ENCODE measurements around the gene LHFPL3. TPM values are rescaled to one million over a fixed set of nuclear protein-coding genes. Genes with fewer than 3 reads are reported as not detected.

The LHFPL3 gene
- total RNA-seq, 4 donors from 2014 or later: not detected

DNA sequence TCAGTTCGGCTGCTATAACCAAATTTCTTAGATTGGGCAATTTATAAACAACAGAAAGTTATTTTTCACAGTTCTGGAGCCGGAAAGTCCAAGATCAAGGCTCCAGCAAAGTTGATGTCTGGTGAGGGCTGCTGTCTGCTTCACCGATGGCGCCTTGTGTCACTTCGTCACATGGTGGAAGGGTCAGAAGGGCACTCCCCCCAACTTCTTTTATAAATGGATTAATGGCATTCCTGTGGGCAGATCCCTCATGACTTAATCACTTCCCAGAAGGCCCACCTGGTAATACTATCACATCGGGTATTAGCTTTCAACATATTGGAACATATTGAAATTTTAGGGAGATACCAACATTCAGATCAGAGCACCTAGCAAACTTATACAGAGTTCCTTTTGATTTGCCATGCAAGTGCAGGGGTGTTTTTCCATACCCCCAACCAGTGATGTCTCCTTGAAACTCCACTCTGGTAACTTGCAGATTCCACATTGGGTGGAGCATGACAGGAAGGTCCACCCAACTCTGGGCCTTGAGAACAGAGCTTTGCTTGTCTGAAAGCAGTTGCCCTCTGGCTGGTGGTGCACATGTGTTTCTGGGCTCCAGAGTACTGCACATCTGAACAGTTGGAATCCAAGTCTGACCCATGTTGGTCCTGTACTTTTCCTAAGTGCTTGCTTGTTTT, 600.5 kb downstream of the LHFPL3 start:
- H3K27ac ChIP-seq: no peak overlapping the region
- TF ChIP-seq, protein P1, sequence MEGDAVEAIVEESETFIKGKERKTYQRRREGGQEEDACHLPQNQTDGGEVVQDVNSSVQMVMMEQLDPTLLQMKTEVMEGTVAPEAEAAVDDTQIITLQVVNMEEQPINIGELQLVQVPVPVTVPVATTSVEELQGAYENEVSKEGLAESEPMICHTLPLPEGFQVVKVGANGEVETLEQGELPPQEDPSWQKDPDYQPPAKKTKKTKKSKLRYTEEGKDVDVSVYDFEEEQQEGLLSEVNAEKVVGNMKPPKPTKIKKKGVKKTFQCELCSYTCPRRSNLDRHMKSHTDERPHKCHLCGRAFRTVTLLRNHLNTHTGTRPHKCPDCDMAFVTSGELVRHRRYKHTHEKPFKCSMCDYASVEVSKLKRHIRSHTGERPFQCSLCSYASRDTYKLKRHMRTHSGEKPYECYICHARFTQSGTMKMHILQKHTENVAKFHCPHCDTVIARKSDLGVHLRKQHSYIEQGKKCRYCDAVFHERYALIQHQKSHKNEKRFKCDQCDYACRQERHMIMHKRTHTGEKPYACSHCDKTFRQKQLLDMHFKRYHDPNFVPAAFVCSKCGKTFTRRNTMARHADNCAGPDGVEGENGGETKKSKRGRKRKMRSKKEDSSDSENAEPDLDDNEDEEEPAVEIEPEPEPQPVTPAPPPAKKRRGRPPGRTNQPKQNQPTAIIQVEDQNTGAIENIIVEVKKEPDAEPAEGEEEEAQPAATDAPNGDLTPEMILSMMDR (IDR thresholded peaks at IDR 0.05): no peak
- TF ChIP-seq POLR2A (IDR thresholded peaks at IDR 0.05): no peak

DNA sequence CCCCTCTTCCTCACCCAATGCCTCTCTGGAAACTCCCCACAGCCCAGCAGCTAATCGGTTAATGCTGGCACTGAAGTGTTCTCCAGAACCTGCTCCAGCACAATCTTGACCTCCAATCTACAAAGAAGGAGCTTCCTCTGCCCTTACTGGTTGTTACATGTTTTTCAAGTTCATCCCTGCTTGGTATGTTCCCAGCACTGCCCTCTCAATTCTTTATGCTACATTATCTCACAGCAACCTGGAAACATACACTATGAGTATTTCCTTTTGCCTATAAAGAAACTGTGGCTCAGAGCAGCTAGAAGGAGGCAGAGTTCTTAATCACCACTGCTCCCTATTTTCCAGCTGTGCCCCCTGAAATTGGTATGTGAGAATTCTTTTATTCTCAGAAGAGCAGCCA, 601.5 kb downstream of the LHFPL3 start:
- no peaks in the 10 kb centered on the region for H3K27me3 ChIP-seq
- no peaks in the 10 kb centered on the region for H3K9me3 ChIP-seq
- no peak for DNase-seq
- intact Hi-C loops (cut with DNase I): loop anchor here (10.0 kb wide), 1 partner anchor 555 kb away; no protein-coding TSS in a partner anchor
- TF ChIP-seq, protein P1 (IDR thresholded peaks at IDR 0.05): no peak
- TF ChIP-seq POLR2A (IDR thresholded peaks at IDR 0.05): no peak
- 38 to 51% methylated on average over 1 of the region's 1 CpG for WGBS, 2 donors
- no peaks in the 10 kb centered on the region for H3K4me1 ChIP-seq
- no peak overlapping the region for H3K27ac ChIP-seq
- H3K36me3 ChIP-seq: no peaks in the 10 kb centered on the region
- no peak overlapping the region for H3K4me3 ChIP-seq (replicated peaks in 1 of 3)

More for the DNA sequence above, 600.5 kb downstream of the LHFPL3 start:
- no peak for DNase-seq
- Histone ChIP-seq H3K9me3 (no peaks in the 10 kb centered on the region), H3K4me3 (replicated peaks in 1 of 3) (no peak overlapping the region), H3K27me3 (no peaks in the 10 kb centered on the region), H3K4me1 (no peaks in the 10 kb centered on the region), H3K36me3 (no peaks in the 10 kb centered on the region)
- intact Hi-C loops (cut with DNase I): loop anchor here (10.0 kb wide), 1 partner anchor 556 kb away; no protein-coding TSS in a partner anchor
- 95 to 99% methylated on average over 6 of the region's 6 CpGs for WGBS, 2 donors

DNA sequence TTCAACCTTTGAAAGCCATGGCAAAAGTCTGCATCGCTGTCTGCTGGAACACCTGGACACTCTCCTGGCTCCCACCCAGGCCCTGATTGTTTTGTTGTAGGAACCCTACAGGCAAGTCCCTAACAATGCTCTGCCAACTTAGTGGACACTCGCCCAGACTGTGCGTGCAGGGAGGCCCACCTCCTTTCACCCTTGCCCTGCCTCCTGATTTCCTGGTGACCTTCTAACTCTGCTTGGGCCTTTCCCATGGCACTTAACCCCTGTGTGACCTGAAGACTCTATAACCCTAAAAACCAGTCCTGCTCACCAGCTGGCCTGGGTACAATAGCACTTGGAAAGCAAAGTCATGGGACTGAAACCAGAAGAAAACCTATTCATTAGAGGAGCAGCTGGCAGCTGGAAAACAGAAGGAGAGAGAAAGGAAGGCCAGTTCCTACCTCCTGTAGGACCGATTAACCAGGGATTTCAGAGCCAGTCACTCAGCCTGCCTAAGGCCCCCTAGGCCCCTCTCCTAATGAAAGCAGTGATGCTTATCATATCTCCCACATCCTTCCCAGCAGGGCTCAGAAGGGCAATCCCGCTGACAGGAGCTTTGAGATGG, 602.9 kb downstream of the LHFPL3 start:
- Histone ChIP-seq H3K4me3 (replicated peaks in 1 of 3) (no peak overlapping the region), H3K27ac (no peak overlapping the region), H3K9me3 (no peaks in the 10 kb centered on the region), H3K36me3 (no peaks in the 10 kb centered on the region), H3K27me3 (no peaks in the 10 kb centered on the region), H3K4me1 (no peaks in the 10 kb centered on the region)
- intact Hi-C loops (cut with DNase I): no loop called here
- no peak for DNase-seq
- 38 to 60% methylated on average over 4 to 5 of the region's 5 CpGs for WGBS, 2 donors
- TF ChIP-seq POLR2A (IDR thresholded peaks at IDR 0.05): no peak
- TF ChIP-seq, protein P1 (IDR thresholded peaks at IDR 0.05): no peak

DNA sequence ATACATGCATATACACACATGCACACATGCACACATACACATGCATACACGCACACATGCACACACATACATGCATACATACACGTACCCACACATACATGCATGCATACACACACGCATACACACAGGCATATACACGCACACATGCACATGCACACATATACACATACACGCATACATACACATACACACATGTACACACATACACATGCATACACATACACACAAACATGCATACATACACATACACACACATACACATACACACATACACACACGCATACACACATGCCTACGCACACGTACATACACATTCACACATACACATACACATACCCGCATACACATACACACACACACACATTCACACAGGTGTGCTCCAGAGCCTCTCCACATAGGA, 604.6 kb downstream of the LHFPL3 start:
- intact Hi-C loops (cut with DNase I): no loop called here
- Histone ChIP-seq H3K9me3 (no peaks in the 10 kb centered on the region), H3K4me3 (replicated peaks in 1 of 3) (no peak overlapping the region), H3K27ac (no peak overlapping the region), H3K36me3 (no peaks in the 10 kb centered on the region), H3K4me1 (no peaks in the 10 kb centered on the region), H3K27me3 (no peaks in the 10 kb centered on the region)
- no peak for DNase-seq
- 95 to 97% methylated on average over 9 of the region's 9 CpGs for WGBS, 2 donors
- no peak for TF ChIP-seq POLR2A (IDR thresholded peaks at IDR 0.05)
- TF ChIP-seq, protein P1 (IDR thresholded peaks at IDR 0.05): no peak

DNA sequence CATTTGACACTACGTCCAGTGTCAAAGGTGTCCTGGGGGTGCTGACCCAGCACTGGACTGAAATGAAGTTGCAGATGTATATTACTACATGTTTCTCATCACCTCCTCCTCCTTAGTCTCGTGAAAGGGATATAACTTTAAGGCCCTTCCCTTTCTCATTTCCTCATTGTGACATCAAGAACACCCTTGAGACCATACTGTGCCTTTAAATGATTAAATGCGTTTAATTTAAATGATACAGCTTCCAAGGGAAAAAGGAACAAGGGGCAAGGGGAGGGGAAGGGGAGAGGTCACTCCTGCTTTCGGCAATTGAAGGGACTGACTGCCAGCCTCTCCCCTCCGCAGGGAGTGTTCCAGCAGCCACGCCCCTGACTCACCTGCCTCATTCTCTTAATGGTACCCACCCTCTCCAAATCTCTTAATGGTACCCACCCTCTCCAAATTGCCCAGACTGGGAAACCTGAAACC, 605.2 kb downstream of the LHFPL3 start:
- H3K4me3 ChIP-seq (replicated peaks in 1 of 3): no peak overlapping the region
- no peaks in the 10 kb centered on the region for H3K27me3 ChIP-seq
- no peaks in the 10 kb centered on the region for H3K9me3 ChIP-seq
- H3K27ac ChIP-seq: no peak overlapping the region
- no peak for DNase-seq
- no peak for TF ChIP-seq POLR2A (IDR thresholded peaks at IDR 0.05)
- TF ChIP-seq, protein P1 (IDR thresholded peaks at IDR 0.05): no peak
- no peaks in the 10 kb centered on the region for H3K36me3 ChIP-seq
- 77 to 83% methylated on average over 6 of the region's 6 CpGs for WGBS, 2 donors
- intact Hi-C loops (cut with DNase I): no loop called here
- no peaks in the 10 kb centered on the region for H3K4me1 ChIP-seq

Measured in thyroid gland (tissue), 4 donors.